ENCODE results near the gene MYL3.

GRCh38 chr3:46883054-46883829 lies 20.0 kb upstream of the MYL3 start:
- no peak for TF ChIP-seq CTCF (conservative IDR thresholded peaks at IDR 0.05)
- no peak for TF ChIP-seq ZFX (IDR thresholded peaks at IDR 0.05)
